HepG2 (cell line): ENCODE data around the gene TSKU. TPM values are rescaled to one million over a fixed set of nuclear protein-coding genes. Genes with fewer than 3 reads are reported as not detected.

Experiments used
- ATAC-seq: fragments of 200-7000 bp; cut with Tn5 transposase; 3 replicates; pipeline ENCODE4 v1.9.1; 2020; ENCODE audit warnings: mild to moderate bottlenecking, moderate library complexity
- BruUV-seq: library from RNA; stranded (reverse); fragments of 400-500 nt; replicated peaks from 2 replicates; lab custom pipeline; 2021; lab: Mats Ljungman, UMichigan
- CTCF ChIA-PET: fragments of 300-600 bp; formaldehyde crosslinking; extraction: SDS; loops from one replicate; lab custom pipeline; 2021; ENCODE audit warnings: low total read pairs, inconsistent platforms, low intra/inter-chr PET ratio; lab: Yijun Ruan, JAX
- POLR2A ChIA-PET: fragments of 350-600 bp; sonication (Branson Sonifier 250); formaldehyde crosslinking; loops from one replicate; lab custom pipeline; 2020; ENCODE audit warnings: antibody characterized with exemption, inconsistent platforms; lab: Yijun Ruan, JAX
- DNase-seq: peaks from one replicate; pipeline ENCODE4 v3.0.0-alpha.2; 2015; ENCODE audit warnings: low spot score
- FAIRE-seq: peaks from 3 replicates; lab custom pipeline; 2011; peaks lifted over from hg19 to GRCh38; lab: Jason Lieb, UNC
- H2AFZ ChIP-seq: one replicate; pipeline ENCODE4 v1.6.1; 2011; ENCODE audit warnings: low read length, inconsistent platforms
- H3K27ac ChIP-seq: fragments of 300-600 bp; 3 replicates; pipeline ENCODE4 v1.8.0; 2011; ENCODE audit warnings: mixed run types, mild to moderate bottlenecking, mixed read lengths, low read length, inconsistent platforms; ENCODE audit not compliant: insufficient read depth; ENCODE audit errors: extremely low read length
- H3K27me3 ChIP-seq, 2 experiments: fragments of 200-600 bp in 1 of 2; 2 replicates in 1 of 2; 3 replicates in 1 of 2; pipeline versions ENCODE4 v1.6.0 to v1.8.0; 2011; ENCODE audit warnings: low read length in 2 of 2, mild to moderate bottlenecking in 2 of 2, moderate library complexity in 2 of 2, inconsistent platforms in 1 of 2; ENCODE audit not compliant: insufficient read depth in 2 of 2, control insufficient read depth in 1 of 2
- H3K36me3 ChIP-seq, 2 experiments: fragments of 200-600 bp in 1 of 2; replicated peaks in 1 of 2; 2 replicates in 1 of 2; 3 replicates in 1 of 2; pipeline versions ENCODE4 v1.5.1 to v1.8.0; 2011; ENCODE audit warnings: low read length in 2 of 2, inconsistent platforms in 1 of 2; ENCODE audit not compliant: insufficient read depth in 2 of 2, control insufficient read depth in 1 of 2
- H3K4me1 ChIP-seq: 2 replicates; pipeline ENCODE4 v1.5.1; 2012; ENCODE audit warnings: low read length, inconsistent platforms; ENCODE audit not compliant: insufficient read depth
- H3K4me2 ChIP-seq: 2 replicates; pipeline ENCODE4 v1.6.0; 2011; ENCODE audit warnings: low read depth, low read length, inconsistent platforms
- H3K4me3 ChIP-seq, 3 experiments: fragments of 200-600 bp in 1 of 3; sonication (generic), shearing (Covaris generic) in 1 of 3; replicated peaks in 1 of 3; 2 replicates each; pipeline ENCODE4 v1.5.1; 2011 to 2016; ENCODE audit warnings: low read length in 3 of 3, inconsistent platforms in 2 of 3, low read depth in 2 of 3, mild to moderate bottlenecking in 2 of 3, control low read depth in 1 of 3, mixed read lengths in 1 of 3; ENCODE audit not compliant: insufficient read depth in 1 of 3
- H3K79me2 ChIP-seq: one replicate; pipeline ENCODE4 v1.6.1; 2011; ENCODE audit warnings: low read length, inconsistent platforms; ENCODE audit not compliant: insufficient read depth
- H3K9ac ChIP-seq: 2 replicates; pipeline ENCODE4 v1.6.0; 2011; ENCODE audit warnings: mild to moderate bottlenecking, low read depth, low read length, inconsistent platforms; ENCODE audit not compliant: insufficient read depth
- H3K9me3 ChIP-seq: 2 replicates; pipeline ENCODE4 v1.5.1; 2012; ENCODE audit warnings: mild to moderate bottlenecking, low read length
- H4K20me1 ChIP-seq: 2 replicates; pipeline ENCODE4 v1.6.0; 2011; ENCODE audit warnings: inconsistent platforms, mild to moderate bottlenecking, low read length, moderate library complexity; ENCODE audit not compliant: insufficient read depth
- FOSL2 ChIP-seq: sonication (generic); formaldehyde crosslinking; IDR thresholded peaks from 2 replicates; pipeline ENCODE4 v1.4.0; 2020; ENCODE audit warnings: missing genetic modification reagents
- FOXK1 ChIP-seq: sonication (generic); formaldehyde crosslinking; IDR thresholded peaks from 2 replicates; pipeline ENCODE4 v1.4.0; 2020; ENCODE audit warnings: low read depth, missing genetic modification reagents, borderline replicate concordance
- NR2F2 ChIP-seq: IDR thresholded peaks from 2 replicates; pipeline ENCODE4 v1.6.1; 2012; ENCODE audit warnings: low read depth, inconsistent platforms, borderline replicate concordance
- NR2F6 ChIP-seq, 2 experiments: IDR thresholded peaks; 2 replicates each; pipeline ENCODE4 v1.6.1; 2016; ENCODE audit warnings: antibody characterized with exemption in 1 of 2, mild to moderate bottlenecking in 1 of 2
- RNF219 ChIP-seq: sonication (generic); formaldehyde crosslinking; IDR thresholded peaks from 2 replicates; pipeline ENCODE4 v1.5.0; 2020; ENCODE audit warnings: mild to moderate bottlenecking, missing genetic modification reagents
- ZNF510 ChIP-seq: sonication (generic); formaldehyde crosslinking; IDR thresholded peaks from 2 replicates; pipeline ENCODE4 v1.4.0; 2020; ENCODE audit warnings: low read depth, mild to moderate bottlenecking, missing genetic modification reagents
- WGBS: methylation state at CpG from one replicate; pipeline ENCODE4 v1.1.6; 2017; ENCODE audit warnings: low lambda C conversion rate; 5-methylcytosine and 5-hydroxymethylcytosine counted together
- in situ Hi-C: cut with HindIII; loops from 2 replicates; pipeline ENCODE4 v1.10.0; 2017; ENCODE audit warnings: low pct_unique_long_range_greater_than_20kb; ENCODE audit not compliant: extremely low pct_ligation_motif_present
- intact Hi-C: fragments of 100-400 bp; cut with micrococcal nuclease; formaldehyde crosslinking; loops from one replicate; pipeline ENCODE4 v1.10.0; 2022; ENCODE audit not compliant: unreplicated experiment
- polyA plus RNA-seq, 8 experiments: library from polyadenylated mRNA; depleted of rRNA in 3 of 8; stranded (reverse) in 7 of 8; unstranded in 1 of 8; fragments of >200 nt; fragmentation: Illumina TruSeq in 4 of 8; extraction: Trizol in 4 of 8; gene quantifications; 2 replicates each; pipeline versions ENCODE4 v1.2.1 to v1.2.3, GENCODE V29; 2011 to 2016; ENCODE audit warnings: low read depth in 4 of 8, missing spikeins in 1 of 8, mixed read lengths in 1 of 8; ENCODE audit not compliant: insufficient read depth in 1 of 8
- total RNA-seq, 5 experiments: library from RNA; depleted of rRNA; stranded (reverse); fragments of >200 nt; fragmentation: Illumina TruSeq; extraction: Trizol; gene quantifications; 2 replicates each; pipeline ENCODE4 v1.2.3, GENCODE V29; 2016; ENCODE audit warnings: low read depth in 1 of 5
- TF ChIP-seq, protein P1 (sequence below): sonication (generic); formaldehyde crosslinking; IDR thresholded peaks from 2 replicates; pipeline ENCODE4 v1.4.0; 2020; ENCODE audit warnings: missing genetic modification reagents
- TF ChIP-seq, protein P2 (sequence below): sonication (generic); formaldehyde crosslinking; IDR thresholded peaks from 2 replicates; pipeline ENCODE4 v1.5.1; 2020; ENCODE audit warnings: missing genetic modification reagents, mild to moderate bottlenecking, borderline replicate concordance

TSKU gene
- total and polyA plus RNA-seq, 2 of the 13 experiments (the other 11 are each of a cell fraction or from before 2014, with no cell fraction given), result 20.3 to 21.4 TPM

- ChIA-PET POLR2A (interaction anchor here (0.7 to 3.1 kb wide), 8 partner anchors 9 to 48 kb away, joined by 3 to 100 read pairs (median 6); no protein-coding TSS in a partner anchor), CTCF (no interaction called here)
- peak; percentile 48 for ATAC-seq
- in situ Hi-C loops (no loop called here), intact Hi-C loops (loop anchor here (10.0 kb wide), 1 partner anchor 968 kb away; the partner anchor contains the start of gene UVRAG)
- peak; percentile 82 for DNase-seq
- peak overlapping the region; percentile 93 for H3K27ac ChIP-seq
- peaks cover 23% of the 10 kb centered on the region for H4K20me1 ChIP-seq
- no peaks in the 10 kb centered on the region for H3K27me3 ChIP-seq
- under 1% methylated on average over 15 of the region's 38 CpGs for WGBS
- peaks cover 62% of the 10 kb centered on the region for H3K4me1 ChIP-seq
- peak overlapping the region; percentile 92 for H3K4me2 ChIP-seq
- no peaks in the 10 kb centered on the region; a peak in 2 of 5 replicates for H3K36me3 ChIP-seq
- FAIRE-seq, result no peak
- peak overlapping the region; percentile 92 for H3K9ac ChIP-seq
- TSS peak; percentile 85 for BruUV-seq
- H3K79me2 ChIP-seq, result peaks cover 45% of the 10 kb centered on the region
- peak overlapping the region; percentile 23 for H2AFZ ChIP-seq
- H3K9me3 ChIP-seq, result no peaks in the 10 kb centered on the region
- H3K4me3 ChIP-seq, result peak overlapping the region; percentile 88 to 97 (median 92)
- TF ChIP-seq, protein P1, sequence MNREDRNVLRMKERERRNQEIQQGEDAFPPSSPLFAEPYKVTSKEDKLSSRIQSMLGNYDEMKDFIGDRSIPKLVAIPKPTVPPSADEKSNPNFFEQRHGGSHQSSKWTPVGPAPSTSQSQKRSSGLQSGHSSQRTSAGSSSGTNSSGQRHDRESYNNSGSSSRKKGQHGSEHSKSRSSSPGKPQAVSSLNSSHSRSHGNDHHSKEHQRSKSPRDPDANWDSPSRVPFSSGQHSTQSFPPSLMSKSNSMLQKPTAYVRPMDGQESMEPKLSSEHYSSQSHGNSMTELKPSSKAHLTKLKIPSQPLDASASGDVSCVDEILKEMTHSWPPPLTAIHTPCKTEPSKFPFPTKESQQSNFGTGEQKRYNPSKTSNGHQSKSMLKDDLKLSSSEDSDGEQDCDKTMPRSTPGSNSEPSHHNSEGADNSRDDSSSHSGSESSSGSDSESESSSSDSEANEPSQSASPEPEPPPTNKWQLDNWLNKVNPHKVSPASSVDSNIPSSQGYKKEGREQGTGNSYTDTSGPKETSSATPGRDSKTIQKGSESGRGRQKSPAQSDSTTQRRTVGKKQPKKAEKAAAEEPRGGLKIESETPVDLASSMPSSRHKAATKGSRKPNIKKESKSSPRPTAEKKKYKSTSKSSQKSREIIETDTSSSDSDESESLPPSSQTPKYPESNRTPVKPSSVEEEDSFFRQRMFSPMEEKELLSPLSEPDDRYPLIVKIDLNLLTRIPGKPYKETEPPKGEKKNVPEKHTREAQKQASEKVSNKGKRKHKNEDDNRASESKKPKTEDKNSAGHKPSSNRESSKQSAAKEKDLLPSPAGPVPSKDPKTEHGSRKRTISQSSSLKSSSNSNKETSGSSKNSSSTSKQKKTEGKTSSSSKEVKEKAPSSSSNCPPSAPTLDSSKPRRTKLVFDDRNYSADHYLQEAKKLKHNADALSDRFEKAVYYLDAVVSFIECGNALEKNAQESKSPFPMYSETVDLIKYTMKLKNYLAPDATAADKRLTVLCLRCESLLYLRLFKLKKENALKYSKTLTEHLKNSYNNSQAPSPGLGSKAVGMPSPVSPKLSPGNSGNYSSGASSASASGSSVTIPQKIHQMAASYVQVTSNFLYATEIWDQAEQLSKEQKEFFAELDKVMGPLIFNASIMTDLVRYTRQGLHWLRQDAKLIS (CRISPR knock-in tag), result no peak
- peak; percentile 24; the same call in 1 of the 2 replicates for TF ChIP-seq NR2F6 (IDR thresholded peaks at IDR 0.05)
- peak; percentile 27; the same call in 1 of the 2 replicates for TF ChIP-seq NR2F6 (CRISPR knock-in tag; IDR thresholded peaks at IDR 0.05)
- no peak for TF ChIP-seq NR2F2
- TF ChIP-seq ZNF510, result no peak
- no peak for TF ChIP-seq FOXK1 (CRISPR knock-in tag)
- 0 out of 2 replicates have a peak, but pooled peaks have one; percentile 18 for TF ChIP-seq FOSL2 (CRISPR knock-in tag)
- TF ChIP-seq, protein P2, sequence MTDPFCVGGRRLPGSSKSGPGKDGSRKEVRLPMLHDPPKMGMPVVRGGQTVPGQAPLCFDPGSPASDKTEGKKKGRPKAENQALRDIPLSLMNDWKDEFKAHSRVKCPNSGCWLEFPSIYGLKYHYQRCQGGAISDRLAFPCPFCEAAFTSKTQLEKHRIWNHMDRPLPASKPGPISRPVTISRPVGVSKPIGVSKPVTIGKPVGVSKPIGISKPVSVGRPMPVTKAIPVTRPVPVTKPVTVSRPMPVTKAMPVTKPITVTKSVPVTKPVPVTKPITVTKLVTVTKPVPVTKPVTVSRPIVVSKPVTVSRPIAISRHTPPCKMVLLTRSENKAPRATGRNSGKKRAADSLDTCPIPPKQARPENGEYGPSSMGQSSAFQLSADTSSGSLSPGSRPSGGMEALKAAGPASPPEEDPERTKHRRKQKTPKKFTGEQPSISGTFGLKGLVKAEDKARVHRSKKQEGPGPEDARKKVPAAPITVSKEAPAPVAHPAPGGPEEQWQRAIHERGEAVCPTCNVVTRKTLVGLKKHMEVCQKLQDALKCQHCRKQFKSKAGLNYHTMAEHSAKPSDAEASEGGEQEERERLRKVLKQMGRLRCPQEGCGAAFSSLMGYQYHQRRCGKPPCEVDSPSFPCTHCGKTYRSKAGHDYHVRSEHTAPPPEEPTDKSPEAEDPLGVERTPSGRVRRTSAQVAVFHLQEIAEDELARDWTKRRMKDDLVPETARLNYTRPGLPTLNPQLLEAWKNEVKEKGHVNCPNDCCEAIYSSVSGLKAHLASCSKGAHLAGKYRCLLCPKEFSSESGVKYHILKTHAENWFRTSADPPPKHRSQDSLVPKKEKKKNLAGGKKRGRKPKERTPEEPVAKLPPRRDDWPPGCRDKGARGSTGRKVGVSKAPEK (CRISPR knock-in tag), result no peak
- TF ChIP-seq RNF219 (CRISPR knock-in tag), result no peak
These were observed 444 bp upstream of the TSKU start for GRCh38 chr11:76782531-76783293.
